Umbilical cord (tissue), 2 donors: Measurements from ENCODE around the gene GRID2. TPM values are rescaled to one million over a fixed set of nuclear protein-coding genes. Genes with fewer than 3 reads are reported as not detected.
A peak's percentile ranks its signal among the peaks of the same experiment; 100 is the strongest.
"Not testable (repeated sequence)": the region's sequence is repeated elsewhere in the genome, so short reads cannot be mapped to it uniquely, and the experiment has no call there.

ENCODE experiments used
- DNase-seq: peaks from one replicate; pipeline ENCODE4 v3.0.0-alpha.2; 2015; ENCODE audit warnings: low spot score
- total RNA-seq: library from RNA; depleted of rRNA; stranded (reverse); fragments of >200 nt; gene quantifications from one replicate; pipeline ENCODE4 v1.2.3, GENCODE V29; 2014; ENCODE audit warnings: low replicate concordance; ENCODE audit not compliant: insufficient read depth

The GRID2 gene
- total RNA-seq, 1 donor from 2014 or later: 7.9 TPM

DNA sequence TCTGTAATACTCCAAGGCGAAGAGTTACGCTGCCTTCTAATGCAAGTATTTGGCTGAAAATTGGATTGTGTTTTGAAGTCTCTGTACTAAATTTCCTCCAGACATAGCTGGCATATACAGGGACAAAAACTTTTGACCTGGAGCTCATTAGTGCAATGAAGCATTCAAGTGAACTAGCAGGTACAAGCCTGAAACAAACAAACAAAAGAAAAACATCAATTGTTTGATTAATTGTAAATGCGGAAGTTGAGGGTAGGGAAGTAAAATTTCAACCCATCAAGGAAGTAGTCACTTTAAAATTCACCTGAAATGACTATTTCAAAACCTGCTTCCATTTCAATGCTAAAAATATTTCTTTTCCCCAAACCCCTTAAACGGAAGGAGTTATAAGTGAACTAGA, 1008.5 kb downstream of the GRID2 start:
- no peak for DNase-seq

GRCh38 chr4:93313197-93313596, 1009.4 kb downstream of the GRID2 start:
- DNase-seq: no peak

- no peak for DNase-seq
Measured at GRCh38 chr4:93317057-93317456, 1013.3 kb downstream of the GRID2 start.

GRCh38 chr4:93317561-93317960, 1013.8 kb downstream of the GRID2 start:
- DNase-seq: no peak

DNA sequence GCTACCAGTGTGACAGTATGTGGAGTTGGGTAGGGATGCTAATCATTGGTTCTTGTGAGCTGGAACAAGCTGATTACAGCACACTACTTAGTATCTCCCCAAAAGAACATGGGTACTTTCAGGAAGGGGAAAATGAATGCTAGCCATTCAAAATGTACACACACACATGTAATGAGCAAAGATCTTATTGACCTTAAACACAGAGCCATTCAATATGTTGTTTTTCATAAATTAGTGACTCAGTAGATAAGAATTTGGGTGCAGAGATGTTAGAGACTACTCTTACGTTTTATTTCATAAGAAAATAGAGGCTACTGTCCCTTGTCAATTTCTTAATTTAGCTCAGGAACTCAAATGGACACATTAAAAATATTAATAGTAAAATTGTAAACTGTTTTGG, 1015.3 kb downstream of the GRID2 start:
- DNase-seq: no peak

DNA sequence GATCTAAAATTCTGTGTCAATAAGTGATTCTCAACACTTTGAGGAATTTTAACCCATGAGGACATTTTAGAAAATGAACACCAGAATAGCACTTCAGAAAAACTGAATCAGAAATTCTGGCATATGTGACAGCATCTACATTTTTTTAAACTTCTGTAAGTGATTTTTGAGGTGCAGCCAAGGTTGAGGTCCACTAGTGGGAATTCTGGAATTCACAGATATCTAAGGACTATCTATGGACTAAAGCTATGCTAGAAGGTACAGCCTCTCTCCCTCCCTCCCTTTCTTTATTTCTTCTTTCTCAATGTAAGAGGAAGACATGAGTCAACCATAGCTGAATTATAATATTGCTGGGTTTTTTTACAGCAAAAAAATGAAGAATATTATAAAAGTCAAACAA, 1016.6 kb downstream of the GRID2 start:
- no peak for DNase-seq

DNA sequence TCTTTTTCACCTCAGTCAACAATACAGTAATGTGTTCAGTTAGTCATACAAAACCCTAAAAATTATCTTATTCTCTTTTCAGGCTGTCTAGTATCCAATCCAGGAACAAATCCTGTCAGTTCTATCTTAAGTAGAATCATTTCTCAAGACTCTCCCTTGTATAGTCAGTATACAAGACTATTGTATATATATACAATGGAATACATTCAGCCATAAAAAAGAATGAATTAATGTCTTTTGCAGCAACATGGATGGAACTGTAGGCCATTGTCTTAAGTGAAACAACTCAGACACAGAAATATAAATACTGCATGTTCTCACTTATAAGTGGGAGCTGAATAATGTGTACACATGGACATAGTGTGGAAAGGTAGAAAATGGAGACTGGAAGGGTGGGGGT, 1023.6 kb downstream of the GRID2 start:
- DNase-seq: no peak

- DNase-seq: no peak
Measured at GRCh38 chr4:93334003-93334402, 1030.2 kb downstream of the GRID2 start.

- no peak for DNase-seq
Measured at GRCh38 chr4:93337196-93337595, 1033.4 kb downstream of the GRID2 start.

GRCh38 chr4:93342738-93343137, 1039.0 kb downstream of the GRID2 start:
- DNase-seq: no peak

DNA sequence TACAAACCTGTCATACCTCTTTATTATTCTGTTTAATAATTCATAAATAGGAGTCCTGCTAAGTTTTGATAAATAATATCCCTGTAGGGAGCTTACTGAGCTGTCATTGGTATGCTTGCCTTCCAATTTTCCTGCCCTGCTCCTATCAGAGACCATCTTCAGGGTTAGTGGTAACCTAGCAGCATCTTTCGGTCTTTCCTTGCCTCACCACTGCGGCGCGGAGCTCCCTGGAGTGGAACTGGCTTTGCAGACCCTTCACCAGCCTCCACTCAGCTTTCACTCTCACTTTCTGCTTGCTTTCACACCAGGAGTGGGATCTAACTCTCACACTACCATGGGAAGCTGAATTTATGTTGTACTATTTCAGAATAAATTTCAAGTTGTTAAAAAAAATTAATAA, 1043.1 kb downstream of the GRID2 start:
- no peak for DNase-seq

GRCh38 chr4:93348896-93349295, 1045.1 kb downstream of the GRID2 start:
- DNase-seq: no peak

- DNase-seq: no peak
Measured at GRCh38 chr4:93351846-93352245, 1048.1 kb downstream of the GRID2 start.

GRCh38 chr4:93355411-93355810, 1051.6 kb downstream of the GRID2 start:
- DNase-seq: no peak

GRCh38 chr4:93359586-93359985, 1055.8 kb downstream of the GRID2 start:
- DNase-seq: no peak

GRCh38 chr4:93366169-93366755, 1062.5 kb downstream of the GRID2 start:
- DNase-seq: not testable (repeated sequence)

DNA sequence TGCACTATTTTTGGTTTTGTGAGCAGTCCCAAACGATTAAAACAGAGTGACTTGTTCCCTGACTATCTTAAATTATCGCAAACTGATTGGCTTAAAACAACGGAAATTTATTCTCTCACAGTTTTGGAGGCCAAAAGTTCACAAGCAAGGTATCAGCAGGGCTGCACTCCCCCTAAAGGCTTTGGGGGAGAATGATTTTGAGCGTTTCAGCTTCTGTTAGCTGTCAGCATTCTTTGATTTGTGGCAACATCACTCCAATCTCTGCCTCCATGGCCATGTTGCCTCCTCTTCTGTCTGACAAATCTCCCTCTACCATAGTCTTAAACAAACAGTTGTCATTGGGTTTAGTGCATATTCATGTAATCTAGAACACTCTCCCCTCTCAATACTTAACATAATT, 1065.2 kb downstream of the GRID2 start:
- DNase-seq: no peak

DNA sequence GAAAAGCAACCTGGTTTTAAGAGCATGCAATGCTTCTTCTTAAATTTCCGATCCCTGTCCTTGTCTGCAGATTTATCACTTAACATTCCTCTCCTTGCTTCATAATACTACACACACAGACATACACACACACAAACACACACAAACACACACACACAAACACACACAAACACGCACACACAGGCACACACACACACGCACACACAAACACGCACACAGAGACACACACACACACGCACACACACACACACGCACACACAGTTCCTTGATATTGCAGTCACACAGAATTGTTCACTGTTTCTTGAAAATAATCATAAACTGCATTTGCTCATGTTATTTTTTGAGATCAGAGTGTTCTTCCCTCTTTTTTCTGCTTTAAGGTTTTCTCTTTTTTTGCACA, 1066.5 kb downstream of the GRID2 start:
- no peak for DNase-seq

GRCh38 chr4:93373893-93374860, 1070.4 kb downstream of the GRID2 start:
- DNase-seq: no peak

DNA sequence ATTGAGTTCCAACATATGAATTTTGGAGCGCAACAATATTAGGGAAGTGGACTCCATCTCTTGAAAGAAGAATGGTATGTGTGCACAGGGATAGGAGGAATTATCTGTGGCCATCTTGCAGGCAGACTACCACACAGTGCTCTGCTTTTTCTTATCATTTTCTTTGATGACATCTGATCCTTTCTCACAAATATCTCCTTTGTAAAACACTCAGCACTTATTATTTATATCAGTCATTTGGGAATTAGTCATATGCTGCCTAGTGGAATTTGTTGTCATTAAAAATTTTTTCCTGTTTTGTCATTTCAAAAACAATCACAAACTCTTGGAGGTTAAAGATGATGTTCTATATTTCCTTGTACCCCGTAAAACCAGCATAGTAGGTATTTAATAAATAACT, 1080.5 kb downstream of the GRID2 start:
- peak; percentile 5 for DNase-seq

DNA sequence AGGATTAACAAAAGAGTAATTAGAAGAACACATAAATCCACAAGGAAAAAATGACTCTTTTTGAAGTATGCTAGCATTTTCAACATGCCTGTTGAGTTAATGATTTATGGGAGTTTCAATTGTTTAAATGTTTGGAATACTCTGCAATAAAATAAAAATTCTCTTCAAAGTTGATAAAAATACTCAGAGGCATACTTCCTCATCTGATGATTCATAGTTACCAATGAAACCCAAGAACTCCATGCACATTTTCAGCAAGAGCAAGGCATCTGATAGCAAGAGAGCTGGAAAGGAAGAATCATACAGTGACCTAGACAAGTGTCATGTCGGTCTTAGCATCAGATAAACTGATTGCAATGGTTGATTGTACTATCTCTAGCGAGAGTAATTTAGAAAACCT, 1081.1 kb downstream of the GRID2 start:
- peak; percentile 5 for DNase-seq

GRCh38 chr4:93394545-93395081, 1090.8 kb downstream of the GRID2 start:
- peak; percentile 26 for DNase-seq

- DNase-seq: no peak
Measured at GRCh38 chr4:93396272-93396671, 1092.5 kb downstream of the GRID2 start.
